SIG-M5 treated with dmso at 0.1 percent for 504 hours (cell line): ENCODE data around the gene PIP5K1C.
"Not testable (repeated sequence)": the region's sequence is repeated elsewhere in the genome, so short reads cannot be mapped to it uniquely, and the experiment has no call there.

Source experiments
- DNase-seq: peaks from one replicate; lab custom pipeline; 2025; ENCODE audit not compliant: unreplicated experiment; lab: John Stamatoyannopoulos, UW

PIP5K1C gene

DNA sequence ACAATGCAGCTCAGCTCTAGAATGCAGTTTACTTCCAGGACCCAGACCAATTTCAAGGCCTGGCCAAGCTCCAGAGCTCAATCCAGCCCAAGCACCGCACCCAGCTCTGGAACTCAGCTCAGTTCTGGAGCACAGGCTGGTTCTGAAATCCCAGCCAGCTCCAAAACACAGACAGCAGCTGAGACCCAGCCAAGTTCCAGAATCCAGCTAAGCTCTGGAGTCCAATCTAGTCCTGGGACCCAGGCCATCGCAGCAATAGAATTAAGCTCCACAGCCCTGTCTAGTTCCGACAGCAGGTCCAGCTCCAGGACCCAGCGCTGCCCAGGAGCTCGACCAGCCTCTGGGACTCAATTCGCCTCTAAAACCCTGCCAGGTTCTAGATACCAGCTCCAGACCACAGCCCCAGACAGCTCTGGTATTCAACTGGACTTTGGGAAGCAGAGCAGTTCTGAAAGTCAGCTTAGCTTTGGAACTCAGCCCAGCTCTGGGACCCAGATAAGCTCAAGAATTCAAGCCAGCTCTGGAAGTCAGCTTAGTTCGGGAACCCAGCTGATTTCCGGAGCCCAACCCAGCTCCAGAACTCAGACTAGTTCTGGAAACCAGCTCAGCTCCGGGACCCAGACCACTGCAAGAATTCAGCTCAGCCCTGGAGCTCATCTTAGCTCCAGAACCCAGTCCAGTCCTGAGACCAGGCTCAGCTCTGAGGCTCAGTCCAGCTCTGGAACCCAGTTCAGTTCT lies 108.2 kb downstream of the PIP5K1C start:
- DNase-seq: no peak

- no peak for DNase-seq
Measured at GRCh38 chr19:3590991-3591659, 109.1 kb downstream of the PIP5K1C start.

GRCh38 chr19:3589949-3590348 lies 110.3 kb downstream of the PIP5K1C start:
- DNase-seq: no peak

DNA sequence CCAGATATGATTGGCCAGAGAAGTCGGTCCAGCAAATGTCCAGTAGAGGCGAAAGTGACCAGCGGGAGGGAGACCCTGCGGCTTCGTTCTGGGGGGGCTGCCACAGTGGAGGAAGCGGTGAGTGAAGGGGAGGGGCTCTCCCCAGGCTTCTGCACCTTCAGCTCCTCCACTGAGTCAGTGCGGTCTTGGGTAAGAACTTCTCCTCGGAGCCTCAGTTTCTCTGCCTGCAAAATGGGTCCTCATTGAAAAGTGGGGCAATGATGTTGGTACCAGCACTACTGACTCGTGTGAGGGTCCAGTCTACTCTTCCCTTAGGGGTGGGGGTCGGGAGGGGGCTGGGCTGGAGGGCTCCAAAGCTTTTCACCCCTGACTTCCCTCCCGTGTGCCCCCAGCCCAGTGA lies 110.8 kb downstream of the PIP5K1C start:
- DNase-seq: no peak

DNA sequence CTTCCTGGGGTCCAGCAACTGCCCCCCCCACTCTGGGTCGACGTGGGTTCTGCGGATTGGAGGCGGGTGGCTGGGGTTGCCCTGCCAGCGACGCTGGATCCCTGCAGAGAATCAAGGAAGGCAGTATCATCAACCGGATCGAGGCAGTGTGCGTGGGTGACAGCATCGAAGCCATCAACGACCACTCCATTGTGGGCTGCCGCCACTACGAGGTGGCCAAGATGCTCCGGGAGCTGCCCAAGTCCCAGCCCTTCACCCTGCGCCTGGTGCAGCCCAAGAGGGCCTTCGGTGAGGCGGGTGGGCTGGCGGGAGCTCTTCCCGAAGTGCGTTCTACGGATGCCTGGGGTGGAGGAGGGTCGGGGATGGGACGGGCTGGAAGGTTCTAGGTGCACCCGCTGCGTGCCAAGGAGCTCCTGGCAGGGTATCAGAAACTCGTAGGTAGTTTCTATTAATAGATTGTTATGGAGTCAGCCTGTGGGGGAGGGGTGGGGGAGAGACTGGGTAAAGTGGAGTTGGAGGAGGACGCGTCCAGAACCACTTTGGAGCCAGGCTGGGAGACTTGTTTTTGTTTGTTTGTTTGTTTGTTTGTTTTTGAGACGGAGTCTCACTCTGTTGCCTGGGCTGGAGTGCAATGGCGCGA lies 113.4 kb downstream of the PIP5K1C start:
- no peak for DNase-seq

DNA sequence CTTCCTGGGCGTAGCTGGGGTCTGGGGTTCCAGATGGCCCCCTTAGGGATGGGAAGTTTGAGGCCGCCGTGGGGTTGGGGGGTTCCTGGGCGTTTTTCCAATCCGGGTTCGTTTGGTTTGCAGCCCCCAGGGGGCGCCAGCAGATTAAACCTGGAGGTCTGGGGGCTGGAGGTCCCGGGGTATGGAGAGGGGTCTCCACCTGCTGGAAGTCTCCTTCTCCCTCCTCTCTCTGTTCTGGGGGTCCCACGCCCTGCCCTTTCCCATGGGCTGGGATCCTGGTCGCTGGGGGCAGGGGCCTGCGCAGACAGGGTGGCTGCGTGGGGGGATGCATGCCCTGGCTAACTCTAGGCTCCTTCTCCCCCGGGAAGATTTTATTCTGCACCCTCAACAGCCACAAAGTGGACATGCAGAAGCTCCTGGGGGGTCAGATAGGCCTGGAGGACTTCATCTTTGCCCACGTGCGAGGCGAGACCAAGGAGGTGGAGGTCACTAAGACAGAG lies 114.1 kb downstream of the PIP5K1C start:
- no peak for DNase-seq

GRCh38 chr19:3585301-3586126 lies 114.8 kb downstream of the PIP5K1C start, which contains the start of gene GIPC3:
GIPC3 (plus strand) TSS chr19:3585478; CDS start chr19:3585598, 120 bp downstream.
- no peak for DNase-seq

GRCh38 chr19:3584036-3584802 lies 116.0 kb downstream of the PIP5K1C start:
- DNase-seq: not testable (repeated sequence)

- not testable (repeated sequence) for DNase-seq
Measured at GRCh38 chr19:3581792-3582191, 118.5 kb downstream of the PIP5K1C start.
